T-helper 1 cell treated with Interleukin-12 subunit alpha and Interleukin-12 subunit beta and Interleukin-4 antibody, amounts not matched to agents 30 μg/mL and 1 μg/mL, for 36 hours (primary cell): ENCODE results near the gene KHK.

Experiments used
- H3K27ac Mint-ChIP-seq: one replicate; pipeline ENCODE4 v1.8.0; 2021; ENCODE audit warnings: mild to moderate bottlenecking, mixed read lengths
- H3K27me3 Mint-ChIP-seq: one replicate; pipeline ENCODE4 v1.8.0; 2021; ENCODE audit warnings: low read depth, mixed read lengths
- H3K36me3 Mint-ChIP-seq: one replicate; pipeline ENCODE4 v1.8.0; 2021; ENCODE audit warnings: low read depth, mixed read lengths
- H3K4me1 Mint-ChIP-seq: one replicate; pipeline ENCODE4 v1.8.0; 2021; ENCODE audit warnings: low read depth, mixed read lengths
- H3K4me3 Mint-ChIP-seq: one replicate; pipeline ENCODE4 v1.8.0; 2021; ENCODE audit warnings: mild to moderate bottlenecking, moderate library complexity, mixed read lengths
- H3K9me3 Mint-ChIP-seq: one replicate; pipeline ENCODE4 v1.8.0; 2021; ENCODE audit warnings: mixed read lengths

Gene KHK

GRCh38 chr2:27133905-27134780 lies 47.6 kb downstream of the KHK start, which contains the start of gene PREB:
Gene PREB (minus strand): TSS chr2:27134636. CDS start chr2:27134421, 215 bp downstream.
- H3K4me1 Mint-ChIP-seq: peaks cover 14% of the 10 kb centered on the region
- no peaks in the 10 kb centered on the region for H3K9me3 Mint-ChIP-seq
- peaks cover 10% of the 10 kb centered on the region for H3K27me3 Mint-ChIP-seq
- H3K4me3 Mint-ChIP-seq: peak within 1 kb of the TSS; percentile 97
- H3K27ac Mint-ChIP-seq: peak within 1 kb of the TSS; percentile 98
- H3K36me3 Mint-ChIP-seq: peaks cover 30% of the 10 kb centered on the region

DNA sequence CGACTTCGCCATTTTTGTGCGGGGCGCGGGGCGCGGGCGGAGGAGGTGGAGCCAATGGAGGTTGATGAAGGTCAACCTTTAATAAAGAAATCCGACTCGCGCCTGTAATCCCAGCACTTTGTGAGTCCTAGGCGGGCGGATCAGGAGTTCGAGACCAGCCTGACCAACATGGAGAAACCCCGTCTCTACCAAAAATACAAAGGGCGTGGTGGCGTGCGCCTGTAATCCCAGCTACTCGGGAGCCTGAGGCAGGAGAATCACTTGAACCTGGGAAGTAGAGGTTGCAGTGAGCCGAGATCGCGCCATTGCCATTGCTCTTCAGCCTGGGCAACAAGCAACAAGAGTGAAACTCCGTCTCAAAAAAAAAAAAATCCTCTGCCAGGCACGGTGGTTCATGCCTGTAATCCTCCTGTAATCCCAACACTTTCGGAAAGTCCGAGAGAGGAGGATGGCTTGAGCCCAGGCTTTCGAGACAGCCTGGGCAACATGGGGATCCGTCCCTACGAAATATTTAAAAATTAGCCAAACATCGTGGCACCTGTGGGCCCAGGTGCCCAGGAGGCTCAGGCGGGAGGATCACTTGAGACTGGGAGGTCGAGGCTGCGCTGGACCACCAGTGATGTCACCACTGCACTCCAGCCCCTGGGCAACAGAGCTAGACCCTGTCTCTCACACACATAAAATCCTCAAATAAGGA lies 48.4 kb downstream of the KHK start:
- Mint-ChIP-seq H3K27ac (peak overlapping the region; percentile 98), H3K4me3 (peak overlapping the region; percentile 97), H3K27me3 (peaks cover 12% of the 10 kb centered on the region), H3K9me3 (no peaks in the 10 kb centered on the region), H3K4me1 (peaks cover 14% of the 10 kb centered on the region), H3K36me3 (peaks cover 28% of the 10 kb centered on the region)

- peak overlapping the region; percentile 97 for H3K4me3 Mint-ChIP-seq
- H3K36me3 Mint-ChIP-seq: peaks cover 22% of the 10 kb centered on the region
- no peaks in the 10 kb centered on the region for H3K9me3 Mint-ChIP-seq
- peaks cover 14% of the 10 kb centered on the region for H3K4me1 Mint-ChIP-seq
- H3K27me3 Mint-ChIP-seq: peaks cover 12% of the 10 kb centered on the region
- peak overlapping the region; percentile 59 for H3K27ac Mint-ChIP-seq
These were observed 48.9 kb downstream of the KHK start for GRCh38 chr2:27135478-27135955.

DNA sequence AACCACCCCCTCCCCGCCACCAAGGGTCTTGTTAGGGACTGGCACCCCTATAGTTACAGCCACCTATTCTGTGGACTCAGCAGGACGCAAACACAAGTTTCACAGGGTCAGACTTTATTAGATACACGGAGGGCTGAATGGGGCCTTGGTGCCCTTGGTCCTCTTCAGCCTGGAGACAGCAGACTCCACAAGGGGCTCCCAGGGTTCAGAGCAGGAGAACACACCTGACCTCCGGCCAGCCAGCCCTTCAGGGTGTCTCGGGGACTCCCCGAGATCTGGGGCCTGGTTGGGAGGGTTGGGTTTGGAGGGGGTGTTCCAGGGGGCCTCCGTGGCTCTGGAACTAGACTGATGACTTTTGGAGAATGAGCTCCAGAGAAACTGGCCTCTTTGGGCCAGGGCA lies 50.2 kb downstream of the KHK start:
- H3K9me3 Mint-ChIP-seq: no peaks in the 10 kb centered on the region

GRCh38 chr2:27137322-27137935 lies 50.9 kb downstream of the KHK start:
- H3K9me3 Mint-ChIP-seq: no peaks in the 10 kb centered on the region
- peaks cover 13% of the 10 kb centered on the region for H3K4me1 Mint-ChIP-seq
- peaks cover 12% of the 10 kb centered on the region for H3K27me3 Mint-ChIP-seq
- H3K27ac Mint-ChIP-seq: no peak overlapping the region
- no peak overlapping the region for H3K4me3 Mint-ChIP-seq
- peaks cover 10% of the 10 kb centered on the region for H3K36me3 Mint-ChIP-seq

More for the DNA sequence above, 50.2 kb downstream of the KHK start:
- H3K4me3 Mint-ChIP-seq: no peak overlapping the region
- H3K36me3 Mint-ChIP-seq: peaks cover 11% of the 10 kb centered on the region
- peaks cover 12% of the 10 kb centered on the region for H3K27me3 Mint-ChIP-seq
- H3K27ac Mint-ChIP-seq: no peak overlapping the region
- peaks cover 14% of the 10 kb centered on the region for H3K4me1 Mint-ChIP-seq

GRCh38 chr2:27138111-27138510 lies 51.5 kb downstream of the KHK start:
- H3K27me3 Mint-ChIP-seq: peaks cover 17% of the 10 kb centered on the region
- H3K4me1 Mint-ChIP-seq: peaks cover 6% of the 10 kb centered on the region
- H3K4me3 Mint-ChIP-seq: no peak overlapping the region
- peaks cover 6% of the 10 kb centered on the region for H3K36me3 Mint-ChIP-seq
- no peaks in the 10 kb centered on the region for H3K9me3 Mint-ChIP-seq
- no peak overlapping the region for H3K27ac Mint-ChIP-seq

GRCh38 chr2:27139310-27139709 lies 52.7 kb downstream of the KHK start, which contains the start of gene PRR30:
Gene PRR30 (minus strand): TSS chr2:27139410. CDS start chr2:27138329, 1,081 bp downstream.
- H3K4me1 Mint-ChIP-seq: no peaks in the 10 kb centered on the region
- peaks cover 2% of the 10 kb centered on the region for H3K36me3 Mint-ChIP-seq
- H3K27ac Mint-ChIP-seq: no peak within 1 kb of the TSS
- H3K4me3 Mint-ChIP-seq: no peak within 1 kb of the TSS
- H3K9me3 Mint-ChIP-seq: no peaks in the 10 kb centered on the region
- H3K27me3 Mint-ChIP-seq: peaks cover 29% of the 10 kb centered on the region

- Mint-ChIP-seq H3K4me1 (no peaks in the 10 kb centered on the region), H3K27me3 (peaks cover 29% of the 10 kb centered on the region), H3K36me3 (no peaks in the 10 kb centered on the region), H3K9me3 (no peaks in the 10 kb centered on the region), H3K4me3 (no peak overlapping the region), H3K27ac (no peak overlapping the region)
These were observed 56.7 kb downstream of the KHK start for GRCh38 chr2:27143285-27143684.

DNA sequence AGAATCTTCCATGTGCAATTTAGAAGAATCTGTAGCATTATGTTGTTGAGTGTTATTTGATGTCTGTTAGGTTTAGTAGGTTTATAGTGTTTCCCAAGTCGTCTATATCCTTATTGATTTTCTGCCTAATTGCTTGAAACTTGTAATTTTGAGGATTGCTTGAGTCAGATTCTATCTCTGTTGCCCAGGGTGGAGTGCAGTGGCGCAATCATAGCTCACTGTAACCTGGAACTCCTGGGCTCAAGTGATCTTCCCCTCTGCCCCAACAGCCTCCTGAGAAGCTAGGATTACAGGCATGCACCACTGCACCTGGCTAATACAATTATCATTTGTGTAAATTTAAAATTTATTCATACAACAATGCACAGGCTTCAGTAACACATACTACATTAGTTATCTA lies 59.1 kb downstream of the KHK start:
- peaks cover 21% of the 10 kb centered on the region for H3K27me3 Mint-ChIP-seq
- no peak overlapping the region for H3K4me3 Mint-ChIP-seq
- no peaks in the 10 kb centered on the region for H3K36me3 Mint-ChIP-seq
- H3K9me3 Mint-ChIP-seq: no peaks in the 10 kb centered on the region
- H3K4me1 Mint-ChIP-seq: no peaks in the 10 kb centered on the region
- H3K27ac Mint-ChIP-seq: no peak overlapping the region

- Mint-ChIP-seq H3K4me3 (no peak overlapping the region), H3K27ac (no peak overlapping the region), H3K4me1 (no peaks in the 10 kb centered on the region), H3K36me3 (no peaks in the 10 kb centered on the region), H3K9me3 (no peaks in the 10 kb centered on the region), H3K27me3 (peaks cover 17% of the 10 kb centered on the region)
These were observed 61.4 kb downstream of the KHK start for GRCh38 chr2:27147935-27148334.

DNA sequence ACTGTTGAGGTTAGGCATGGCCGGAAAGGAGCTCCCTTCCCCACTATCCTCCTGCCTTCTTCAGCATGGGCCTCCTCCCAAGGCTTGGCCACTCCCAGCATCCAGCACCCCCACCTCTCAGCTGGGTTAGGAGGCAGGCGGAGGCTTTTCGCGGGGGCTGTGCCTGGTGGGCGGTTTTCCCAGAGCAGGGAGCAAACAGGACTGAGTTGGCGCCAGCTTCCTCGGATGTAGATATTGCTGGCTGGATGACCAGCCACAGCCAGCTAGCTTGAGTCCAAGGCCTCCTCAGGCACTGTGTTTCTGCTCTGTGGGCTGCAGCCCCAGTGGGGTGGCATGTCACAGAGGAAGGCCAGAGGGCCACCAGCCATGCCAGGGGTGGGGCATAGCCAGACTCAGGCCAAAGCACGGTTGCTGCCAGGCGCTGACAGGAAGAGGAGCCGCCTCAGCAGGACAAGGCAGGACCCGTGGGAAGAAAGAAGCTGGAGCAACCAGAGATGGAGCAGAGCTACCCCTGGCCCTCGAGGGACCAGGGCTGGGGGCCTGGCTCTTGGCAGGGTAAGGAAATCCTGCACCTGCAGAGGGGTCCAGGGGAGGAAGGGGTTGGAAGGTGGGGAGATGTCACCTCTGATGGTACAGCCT lies 62.3 kb downstream of the KHK start, which contains the start of gene TCF23:
TCF23 (plus strand) TSS at position 204 of the 639 bp plus-strand sequence; CDS start at position 334, 130 bp downstream.
- Mint-ChIP-seq H3K36me3 (no peaks in the 10 kb centered on the region), H3K4me3 (no peak within 1 kb of the TSS), H3K9me3 (no peaks in the 10 kb centered on the region), H3K27me3 (peaks cover 7% of the 10 kb centered on the region), H3K4me1 (no peaks in the 10 kb centered on the region), H3K27ac (no peak within 1 kb of the TSS)

DNA sequence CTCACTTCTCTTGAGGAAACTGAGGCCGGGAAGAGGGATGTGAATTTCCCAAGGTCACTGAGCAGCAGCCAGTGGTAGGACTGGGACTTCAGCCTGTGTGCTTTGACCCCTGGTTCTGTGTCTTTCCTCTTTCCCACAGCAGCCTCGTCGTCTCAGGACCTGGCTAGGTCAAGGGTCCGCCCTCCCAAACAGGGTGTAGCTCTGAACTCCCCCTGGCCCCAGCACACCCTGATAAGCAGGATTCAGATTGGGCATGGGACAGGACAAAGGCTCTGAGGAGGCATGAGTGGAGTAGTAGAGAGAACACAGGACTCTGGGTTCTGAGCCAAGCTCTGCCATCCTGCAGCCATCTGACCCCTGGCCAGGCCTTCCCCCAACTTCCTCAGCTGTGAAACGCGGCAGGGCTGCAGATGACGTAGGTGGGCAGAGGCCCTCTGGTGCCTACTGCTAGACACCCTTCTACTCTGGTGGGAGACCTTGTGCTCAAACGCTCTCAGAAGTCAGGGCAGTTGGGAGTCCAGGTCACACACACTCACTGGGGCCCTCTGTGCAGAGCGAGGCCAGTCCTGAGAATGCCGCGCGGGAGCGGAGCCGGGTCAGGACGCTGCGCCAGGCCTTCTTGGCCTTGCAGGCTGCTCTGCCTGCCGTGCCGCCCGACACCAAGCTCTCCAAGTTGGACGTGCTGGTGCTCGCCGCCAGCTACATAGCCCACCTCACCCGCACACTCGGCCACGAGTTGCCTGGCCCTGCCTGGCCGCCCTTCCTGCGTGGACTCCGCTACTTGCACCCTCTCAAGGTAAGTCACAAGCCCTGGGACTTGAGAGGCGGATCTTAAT lies 63.2 kb downstream of the KHK start:
- H3K9me3 Mint-ChIP-seq: no peaks in the 10 kb centered on the region
- no peaks in the 10 kb centered on the region for H3K36me3 Mint-ChIP-seq
- no peak overlapping the region for H3K4me3 Mint-ChIP-seq
- no peaks in the 10 kb centered on the region for H3K4me1 Mint-ChIP-seq
- H3K27me3 Mint-ChIP-seq: no peaks in the 10 kb centered on the region
- H3K27ac Mint-ChIP-seq: no peak overlapping the region
